Parathyroid adenoma (tissue), 2 donors: ENCODE measurements around the gene G6PC2.

Experiments used
- H2AFZ ChIP-seq: fragments of 300-600 bp; sonication (generic); one replicate; pipeline ENCODE4 v1.7.0; 2017; ENCODE audit warnings: antibody characterized with exemption, mild to moderate bottlenecking
- H3K27ac ChIP-seq: fragments of 300-600 bp; sonication (generic); one replicate; pipeline ENCODE4 v1.7.0; 2017
- H3K27me3 ChIP-seq: fragments of 300-600 bp; sonication (generic); one replicate; pipeline ENCODE4 v1.7.0; 2017; ENCODE audit warnings: low read length; ENCODE audit not compliant: control insufficient read depth, insufficient read depth
- H3K36me3 ChIP-seq: fragments of 300-600 bp; sonication (generic); one replicate; pipeline ENCODE4 v1.7.0; 2017; ENCODE audit warnings: low read length; ENCODE audit not compliant: control insufficient read depth, insufficient read depth
- H3K4me1 ChIP-seq: fragments of 300-600 bp; sonication (generic); one replicate; pipeline ENCODE4 v1.7.0; 2017; ENCODE audit warnings: control low read depth
- H3K4me2 ChIP-seq: fragments of 300-600 bp; sonication (generic); one replicate; pipeline ENCODE4 v1.7.0; 2017; ENCODE audit warnings: low read length
- H3K4me3 ChIP-seq: fragments of 300-600 bp; sonication (generic); one replicate; pipeline ENCODE4 v1.7.0; 2017; ENCODE audit warnings: low read depth, low read length
- H3K79me2 ChIP-seq: fragments of 300-600 bp; sonication (generic); one replicate; pipeline ENCODE4 v1.7.0; 2017; ENCODE audit warnings: control low read depth
- H3K9ac ChIP-seq: fragments of 300-600 bp; sonication (generic); one replicate; pipeline ENCODE4 v1.7.0; 2017; ENCODE audit warnings: mild to moderate bottlenecking
- H3K9me3 ChIP-seq: fragments of 300-600 bp; sonication (generic); one replicate; pipeline ENCODE4 v1.7.0; 2017; ENCODE audit warnings: low read length; ENCODE audit not compliant: control insufficient read depth
- CTCF ChIP-seq: fragments of 300-600 bp; sonication (generic); IDR thresholded peaks from one replicate; pipeline ENCODE4 v1.7.0; 2017; ENCODE audit warnings: antibody characterized with exemption, mild to moderate bottlenecking
- donor health status: primary hyperparathyroidism.

G6PC2 gene

DNA sequence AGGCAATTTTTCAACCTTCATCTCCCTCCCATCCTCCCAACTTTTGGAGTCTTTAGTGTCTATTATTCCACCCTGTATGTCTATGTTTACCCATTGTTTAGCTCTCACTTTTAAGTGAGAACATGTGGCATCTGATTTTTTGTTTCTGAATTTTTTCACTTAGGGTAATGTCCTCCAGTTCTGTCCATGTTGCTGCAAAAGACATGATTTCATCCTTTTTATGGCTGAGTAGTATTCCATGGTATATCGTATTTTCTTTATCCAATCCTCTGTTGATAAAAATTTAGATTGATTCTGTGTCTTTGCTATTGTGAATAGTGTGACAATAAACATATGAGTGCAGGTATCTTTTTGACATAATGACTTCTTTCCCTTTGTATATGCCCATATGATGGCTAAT, 48.2 kb downstream of the G6PC2 start:
- Histone ChIP-seq H3K9ac (no peak overlapping the region), H3K4me1 (no peaks in the 10 kb centered on the region), H3K4me2 (no peak overlapping the region), H3K79me2 (no peaks in the 10 kb centered on the region), H2AFZ (no peak overlapping the region), H3K36me3 (no peaks in the 10 kb centered on the region), H3K4me3 (no peak overlapping the region), H3K27me3 (no peaks in the 10 kb centered on the region), H3K27ac (no peak overlapping the region), H3K9me3 (no peaks in the 10 kb centered on the region)
- no peak for TF ChIP-seq CTCF

- Histone ChIP-seq H3K4me3 (no peak overlapping the region), H3K79me2 (no peaks in the 10 kb centered on the region), H3K27ac (no peak overlapping the region), H3K36me3 (no peaks in the 10 kb centered on the region), H3K9me3 (no peaks in the 10 kb centered on the region), H3K4me2 (no peak overlapping the region), H3K4me1 (no peaks in the 10 kb centered on the region), H2AFZ (no peak overlapping the region), H3K27me3 (no peaks in the 10 kb centered on the region), H3K9ac (no peak overlapping the region)
- no peak for TF ChIP-seq CTCF
Observed at GRCh38 chr2:168951871-168952270, 50.8 kb downstream of the G6PC2 start.

DNA sequence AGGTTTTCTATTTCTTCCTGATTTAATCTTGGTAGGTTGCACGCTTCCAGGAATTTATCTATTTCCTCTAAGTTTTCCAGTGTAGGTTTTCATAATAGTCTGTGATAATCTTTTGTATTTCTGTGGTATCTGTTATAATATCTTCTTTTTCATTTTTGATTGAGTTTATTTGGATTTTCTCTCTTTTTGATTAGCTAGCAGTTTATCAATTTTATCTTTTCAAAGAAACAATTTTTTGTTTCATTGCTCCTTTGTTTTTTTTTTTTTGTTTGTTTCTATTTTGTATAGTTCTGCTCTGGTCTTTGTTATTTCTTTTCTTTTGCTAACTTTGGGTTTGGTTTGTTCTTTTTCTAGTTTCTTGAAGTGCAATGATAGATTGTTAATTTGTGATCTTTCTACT, 51.3 kb downstream of the G6PC2 start:
- Histone ChIP-seq H3K27me3 (no peaks in the 10 kb centered on the region), H3K4me1 (no peaks in the 10 kb centered on the region), H3K79me2 (no peaks in the 10 kb centered on the region), H3K9ac (no peak overlapping the region), H3K9me3 (no peaks in the 10 kb centered on the region), H3K27ac (no peak overlapping the region), H3K36me3 (no peaks in the 10 kb centered on the region), H3K4me3 (no peak overlapping the region), H3K4me2 (no peak overlapping the region), H2AFZ (no peak overlapping the region)
- TF ChIP-seq CTCF: no peak

DNA sequence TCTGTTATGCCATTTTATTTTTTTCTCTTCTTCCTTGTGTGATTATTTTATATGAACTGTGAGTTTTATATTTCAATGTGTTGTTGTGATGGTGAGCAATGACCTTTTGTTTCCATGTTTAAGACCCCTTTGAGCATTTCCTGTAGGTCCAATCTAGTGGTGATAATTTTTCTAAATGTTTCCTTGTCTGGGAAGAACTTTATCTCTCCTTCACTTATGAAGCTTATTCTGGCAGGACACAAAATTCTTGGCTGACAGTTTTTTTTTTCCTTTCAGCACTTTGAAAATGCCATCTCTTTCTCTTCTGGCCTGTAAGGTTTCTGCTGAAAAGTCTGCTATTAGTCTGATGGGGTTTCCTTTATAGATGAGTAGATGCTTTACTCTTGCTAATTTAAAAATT, 53.2 kb downstream of the G6PC2 start:
- Histone ChIP-seq H3K4me3 (no peak overlapping the region), H3K27ac (no peak overlapping the region)

More for the DNA sequence above, 53.2 kb downstream of the G6PC2 start:
- H3K79me2 ChIP-seq: no peaks in the 10 kb centered on the region
- no peaks in the 10 kb centered on the region for H3K9me3 ChIP-seq
- TF ChIP-seq CTCF: no peak
- no peaks in the 10 kb centered on the region for H3K36me3 ChIP-seq
- no peak overlapping the region for H3K9ac ChIP-seq
- H3K27me3 ChIP-seq: no peaks in the 10 kb centered on the region
- no peak overlapping the region for H3K4me2 ChIP-seq
- H2AFZ ChIP-seq: no peak overlapping the region
- no peaks in the 10 kb centered on the region for H3K4me1 ChIP-seq
